Gastrocnemius medialis (tissue), 4 donors: Measurements from ENCODE around the gene ATP9A. TPM values are rescaled to one million over a fixed set of nuclear protein-coding genes. Genes with fewer than 3 reads are reported as not detected.
"Not testable (repeated sequence)": the region's sequence is repeated elsewhere in the genome, so short reads cannot be mapped to it uniquely, and the experiment has no call there.

Experiments used
- ATAC-seq, 2 donors: fragments of 150-250 bp; one replicate each; pipeline ENCODE4 v1.9.1; 2016
- DNase-seq, 2 donors: peaks; one replicate each; pipeline ENCODE4 v3.0.0-alpha.2; 2019
- H3K27ac ChIP-seq, 4 donors: fragments of 200-600 bp; sonication (generic); 1 replicate in 1 of 4; 2 replicates in 3 of 4; pipeline ENCODE4 v1.5.1; 2016 to 2018; ENCODE audit warnings: mild to moderate bottlenecking in 2 of 4, moderate library complexity in 1 of 4
- H3K27me3 ChIP-seq, 3 donors: fragments of 200-600 bp; sonication (generic) in 2 of 3; 1 replicate in 1 of 3; 2 replicates in 2 of 3; pipeline versions ENCODE4 v1.5.1 to v1.6.0; 2016 to 2019; ENCODE audit warnings: mild to moderate bottlenecking in 1 of 3, moderate library complexity in 1 of 3
- H3K36me3 ChIP-seq, 2 donors: fragments of 200-600 bp; sonication (generic) in 1 of 2; one replicate each; pipeline ENCODE4 v1.5.1; 2017 to 2018
- H3K4me1 ChIP-seq, 2 donors: fragments of 200-600 bp; sonication (generic) in 1 of 2; one replicate each; pipeline ENCODE4 v1.5.1; 2016 to 2017; ENCODE audit warnings: mild to moderate bottlenecking in 2 of 2
- H3K4me3 ChIP-seq, 4 donors: fragments of 200-600 bp; sonication (generic) in 3 of 4; 1 replicate in 1 of 4; 2 replicates in 3 of 4; pipeline ENCODE4 v1.5.1; 2016 to 2019; ENCODE audit warnings: mild to moderate bottlenecking in 2 of 4
- H3K9me3 ChIP-seq, 3 donors: fragments of 200-600 bp; sonication (generic) in 2 of 3; 1 replicate in 1 of 3; 2 replicates in 2 of 3; pipeline ENCODE4 v1.5.1; 2016 to 2019
- POLR2A ChIP-seq, 2 donors: fragments of 450-650 bp; IDR thresholded peaks; one replicate each; pipeline ENCODE4 v1.6.1; 2017; ENCODE audit warnings: antibody characterized with exemption in 2 of 2, mild to moderate bottlenecking in 2 of 2, moderate library complexity in 2 of 2
- in situ Hi-C, 4 donors: fragments of 200-750 bp; cut with MboI; loops; one replicate each; pipeline versions ENCODE4 v1.15.0 to v1.8.0; 2017; ENCODE audit warnings: low sequenced_read_pairs in 4 of 4
- intact Hi-C: fragments of 100-400 bp; cut with DNase I; formaldehyde crosslinking; loops from one replicate; pipeline ENCODE4 v1.15.1; 2023; ENCODE audit warnings: low total_unique reads
- total RNA-seq, 4 donors: library from RNA; depleted of rRNA; stranded (reverse); fragments of >200 nt; gene quantifications; one replicate each; pipeline versions ENCODE4 v1.1.0 to v1.2.3, GENCODE V29; 2016
- TF ChIP-seq, protein P1 (sequence below), 5 experiments: fragments of 450-650 bp in 3 of 5; fragments of 200-600 bp in 2 of 5; sonication (generic) in 2 of 5; IDR thresholded peaks in 4 of 5; conservative IDR thresholded peaks in 1 of 5; 1 replicate in 4 of 5; 2 replicates in 1 of 5; pipeline ENCODE4 v1.5.1; 2016 to 2019; ENCODE audit warnings: antibody characterized with exemption in 5 of 5, mild to moderate bottlenecking in 3 of 5, moderate library complexity in 3 of 5

ATP9A gene
- total RNA-seq, 4 donors from 2014 or later = 11.8 to 34.8 (median 20.8) TPM

DNA sequence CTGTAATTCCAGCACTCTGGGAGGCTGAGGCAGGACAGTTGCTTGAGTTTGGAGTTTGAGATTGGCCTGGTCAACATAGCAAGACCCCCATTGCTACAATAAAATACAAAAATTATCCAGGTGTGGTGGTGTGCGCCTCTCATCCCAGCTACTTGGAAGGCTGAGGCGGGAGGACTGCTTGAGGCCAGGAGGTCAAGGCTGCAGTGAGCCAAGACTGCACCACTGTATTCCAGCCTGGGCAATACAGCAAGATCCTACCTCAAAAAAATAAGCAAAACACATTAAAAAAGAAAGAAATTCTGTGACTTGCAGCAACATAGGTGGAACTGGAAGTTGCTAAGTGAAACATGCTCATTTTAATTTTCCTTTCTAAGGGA, 119.6 kb downstream of the ATP9A start:
- H3K4me3 ChIP-seq = no peak overlapping the region

DNA sequence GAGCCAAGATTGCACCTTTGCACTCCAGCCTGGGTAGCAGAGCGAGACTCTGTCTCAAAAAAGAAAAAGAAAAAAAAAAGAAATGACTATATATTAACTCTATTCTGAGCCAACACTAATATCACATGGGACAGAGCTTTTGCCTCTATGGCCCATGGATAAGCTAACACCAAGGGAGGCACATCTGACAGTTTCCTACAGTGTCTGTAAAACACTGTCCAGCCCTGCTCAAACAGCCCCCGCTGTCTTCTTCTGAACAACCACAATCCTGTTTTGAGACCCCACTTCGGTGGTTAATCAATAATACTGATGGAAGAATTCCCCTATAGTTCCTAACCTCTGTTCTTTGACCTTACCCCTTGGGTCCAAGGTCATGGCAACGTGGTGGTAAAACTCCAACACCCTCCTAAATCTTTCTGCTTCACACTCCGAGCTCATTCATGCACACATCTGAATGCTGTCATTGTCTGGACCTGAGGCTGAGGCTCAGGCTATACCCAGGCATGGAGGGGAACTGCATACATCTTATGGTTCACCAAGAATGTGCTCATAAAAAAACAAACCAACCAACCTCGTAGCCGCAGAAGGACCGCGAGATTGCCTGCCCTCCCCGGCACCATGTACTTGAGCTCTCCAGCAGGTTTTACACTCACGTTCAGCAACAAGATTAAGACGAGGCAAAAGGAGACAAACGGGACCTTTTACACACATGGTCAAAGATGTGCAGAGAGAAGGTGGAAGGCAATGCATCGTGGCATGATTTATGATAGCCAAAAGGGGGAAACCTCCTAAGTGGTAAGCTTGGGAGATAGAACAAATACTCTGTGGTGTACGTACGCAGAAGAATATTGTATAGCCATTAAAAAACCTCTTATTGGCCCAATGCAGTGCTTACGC, 120.3 kb downstream of the ATP9A start:
- no peak for ATAC-seq
- Histone ChIP-seq H3K27me3 (no peaks in the 10 kb centered on the region), H3K4me3 (no peak overlapping the region), H3K36me3 (no peaks in the 10 kb centered on the region), H3K27ac (no peak overlapping the region), H3K9me3 (no peaks in the 10 kb centered on the region), H3K4me1 (peaks cover 8 to 15% of the 10 kb centered on the region in 2 donors)
- TF ChIP-seq, protein P1, sequence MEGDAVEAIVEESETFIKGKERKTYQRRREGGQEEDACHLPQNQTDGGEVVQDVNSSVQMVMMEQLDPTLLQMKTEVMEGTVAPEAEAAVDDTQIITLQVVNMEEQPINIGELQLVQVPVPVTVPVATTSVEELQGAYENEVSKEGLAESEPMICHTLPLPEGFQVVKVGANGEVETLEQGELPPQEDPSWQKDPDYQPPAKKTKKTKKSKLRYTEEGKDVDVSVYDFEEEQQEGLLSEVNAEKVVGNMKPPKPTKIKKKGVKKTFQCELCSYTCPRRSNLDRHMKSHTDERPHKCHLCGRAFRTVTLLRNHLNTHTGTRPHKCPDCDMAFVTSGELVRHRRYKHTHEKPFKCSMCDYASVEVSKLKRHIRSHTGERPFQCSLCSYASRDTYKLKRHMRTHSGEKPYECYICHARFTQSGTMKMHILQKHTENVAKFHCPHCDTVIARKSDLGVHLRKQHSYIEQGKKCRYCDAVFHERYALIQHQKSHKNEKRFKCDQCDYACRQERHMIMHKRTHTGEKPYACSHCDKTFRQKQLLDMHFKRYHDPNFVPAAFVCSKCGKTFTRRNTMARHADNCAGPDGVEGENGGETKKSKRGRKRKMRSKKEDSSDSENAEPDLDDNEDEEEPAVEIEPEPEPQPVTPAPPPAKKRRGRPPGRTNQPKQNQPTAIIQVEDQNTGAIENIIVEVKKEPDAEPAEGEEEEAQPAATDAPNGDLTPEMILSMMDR (IDR thresholded peaks at IDR 0.05 in 4 of 5, conservative IDR thresholded peaks at IDR 0.05 in 1 of 5) = no peak
- in situ Hi-C loops (loop anchor here in 1 of 4 donors (25.0 kb wide), 1 partner anchor 661 kb away; no protein-coding TSS in a partner anchor), intact Hi-C loops (loop anchor here (10.0 kb wide), 1 partner anchor 437 kb away; no protein-coding TSS in a partner anchor)
- DNase-seq = no peak

More for the DNA sequence above, 119.6 kb downstream of the ATP9A start:
- Histone ChIP-seq H3K27me3 (no peaks in the 10 kb centered on the region), H3K27ac (no peak overlapping the region), H3K36me3 (no peaks in the 10 kb centered on the region), H3K9me3 (no peaks in the 10 kb centered on the region), H3K4me1 (peaks cover 8 to 18% of the 10 kb centered on the region in 2 donors)
- no peak for TF ChIP-seq POLR2A (IDR thresholded peaks at IDR 0.05)
- TF ChIP-seq, protein P1 (IDR thresholded peaks at IDR 0.05 in 4 of 5, conservative IDR thresholded peaks at IDR 0.05 in 1 of 5) = no peak
- ATAC-seq (no peak), DNase-seq (no peak)
- in situ Hi-C loops (loop anchor here in 1 of 4 donors (25.0 kb wide), 1 partner anchor 661 kb away; no protein-coding TSS in a partner anchor), intact Hi-C loops (loop anchor here (10.0 kb wide), 1 partner anchor 436 kb away; no protein-coding TSS in a partner anchor)

DNA sequence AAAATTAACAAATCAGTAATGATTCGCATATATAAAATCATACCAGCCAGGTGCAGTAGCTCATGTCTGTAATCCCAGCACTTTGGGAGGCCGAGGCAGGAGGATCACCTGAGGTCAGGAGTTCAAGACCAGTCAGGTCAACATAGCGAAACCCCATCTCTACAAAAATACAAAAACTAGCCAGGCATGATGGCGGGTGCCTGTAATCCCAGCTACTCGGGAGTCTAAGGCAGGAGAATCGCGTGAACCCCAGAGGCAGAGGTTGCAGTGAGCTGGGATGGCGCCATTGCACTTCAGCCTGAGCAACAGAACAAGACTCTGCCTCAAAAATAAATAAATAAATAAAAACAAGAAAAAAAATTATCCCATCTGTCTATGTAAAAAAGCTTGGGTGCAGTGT, 124.4 kb downstream of the ATP9A start:
- intact Hi-C loops (loop anchor here (10.0 kb wide), 1 partner anchor 441 kb away; no protein-coding TSS in a partner anchor), in situ Hi-C loops (loop anchor here in 1 of 4 donors (25.0 kb wide), 1 partner anchor 657 kb away; no protein-coding TSS in a partner anchor)
- H3K36me3 ChIP-seq, H3K4me3 ChIP-seq, H3K27ac ChIP-seq, H3K9me3 ChIP-seq, ATAC-seq, H3K4me1 ChIP-seq, DNase-seq, H3K27me3 ChIP-seq: not testable (repeated sequence)

DNA sequence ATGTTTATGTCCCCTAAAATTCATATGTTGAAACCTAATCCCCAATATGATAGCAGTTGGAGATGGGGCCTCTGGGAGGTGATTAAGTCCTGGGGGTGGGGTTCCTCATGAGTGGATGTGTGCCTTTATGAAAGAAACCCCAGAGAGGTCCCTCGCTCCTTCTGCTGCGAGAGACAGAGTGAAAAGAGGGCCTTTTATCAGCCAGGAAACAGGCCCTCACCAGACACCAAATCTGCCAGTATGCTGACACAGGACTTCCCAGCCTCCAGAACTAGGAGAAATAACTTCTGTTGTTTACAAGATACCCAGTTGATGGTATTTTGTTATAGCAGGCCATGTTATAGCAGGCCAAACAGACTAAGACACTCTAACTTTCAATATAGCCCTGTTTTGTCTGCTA, 124.8 kb downstream of the ATP9A start:
- TF ChIP-seq, protein P1 (IDR thresholded peaks at IDR 0.05 in 4 of 5, conservative IDR thresholded peaks at IDR 0.05 in 1 of 5) = no peak
- no peak for TF ChIP-seq POLR2A (IDR thresholded peaks at IDR 0.05)
- DNase-seq (no peak), ATAC-seq (no peak)
- in situ Hi-C loops (loop anchor here in 1 of 4 donors (25.0 kb wide), 1 partner anchor 656 kb away; no protein-coding TSS in a partner anchor), intact Hi-C loops (loop anchor here (10.0 kb wide), 1 partner anchor 441 kb away; no protein-coding TSS in a partner anchor)
- no peaks in the 10 kb centered on the region for H3K36me3 ChIP-seq
- no peaks in the 10 kb centered on the region for H3K27me3 ChIP-seq
- H3K27ac ChIP-seq = no peak overlapping the region
- no peaks in the 10 kb centered on the region for H3K4me1 ChIP-seq
- no peaks in the 10 kb centered on the region for H3K9me3 ChIP-seq
- no peak overlapping the region for H3K4me3 ChIP-seq

DNA sequence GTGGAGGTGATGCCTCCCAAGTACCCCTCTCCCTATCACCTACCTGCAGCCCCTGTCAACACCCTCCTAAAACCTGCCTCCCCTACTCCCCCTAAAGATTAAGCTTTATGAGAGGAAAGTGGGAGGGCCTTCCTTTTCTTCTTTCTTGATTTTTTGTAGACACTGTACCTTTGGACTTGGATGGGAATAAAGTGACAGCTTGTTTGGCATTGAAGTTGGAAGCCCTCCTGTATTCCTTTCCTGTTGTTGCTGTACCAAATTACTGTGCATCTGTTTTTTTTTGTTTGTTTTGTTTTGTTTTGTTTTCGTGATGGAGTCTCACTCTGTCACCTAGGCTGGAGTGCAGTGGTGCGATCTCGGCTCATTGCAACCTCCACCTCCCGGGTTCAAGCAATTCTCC, 126.3 kb downstream of the ATP9A start:
- H3K9me3 ChIP-seq = no peaks in the 10 kb centered on the region
- no peak for TF ChIP-seq POLR2A (IDR thresholded peaks at IDR 0.05)
- TF ChIP-seq, protein P1 (IDR thresholded peaks at IDR 0.05 in 4 of 5, conservative IDR thresholded peaks at IDR 0.05 in 1 of 5) = no peak
- no peaks in the 10 kb centered on the region for H3K4me1 ChIP-seq
- ATAC-seq (no peak), DNase-seq (no peak)
- no peaks in the 10 kb centered on the region for H3K27me3 ChIP-seq
- H3K4me3 ChIP-seq = no peak overlapping the region
- H3K27ac ChIP-seq = no peak overlapping the region
- no peaks in the 10 kb centered on the region for H3K36me3 ChIP-seq
- in situ Hi-C loops = loop anchor here in 1 of 4 donors (25.0 kb wide), 1 partner anchor 655 kb away; no protein-coding TSS in a partner anchor
- intact Hi-C loops = loop anchor here (10.0 kb wide), 1 partner anchor 443 kb away; no protein-coding TSS in a partner anchor
